ENCODE results near the gene SLC8A1.

Gene SLC8A1

GRCh38 chr2:40179801-40180200, 272.1 kb downstream of the SLC8A1 start:
- no peak for DNase-seq (ENCODE audit: extremely low spot score)
- CTCF ChIA-PET: no interaction called here
- no peak for TF ChIP-seq CTCF (IDR thresholded peaks at IDR 0.05; ENCODE audit: control extremely low read depth, extremely low read depth, low read depth, missing control alignments)
- POLR2A ChIA-PET: no interaction called here

GRCh38 chr2:40178971-40179370, 272.9 kb downstream of the SLC8A1 start:
- POLR2A ChIA-PET: no interaction called here
- DNase-seq (ENCODE audit: extremely low spot score): peak; percentile 10
- no peak for TF ChIP-seq CTCF (IDR thresholded peaks at IDR 0.05; ENCODE audit: control extremely low read depth, extremely low read depth, low read depth, missing control alignments)
- CTCF ChIA-PET: interaction anchor here (0.9 kb wide), 2 partner anchors 8 to 376 kb away, joined by 3 read pairs; no protein-coding TSS in a partner anchor

GRCh38 chr2:40178171-40178778, 273.6 kb downstream of the SLC8A1 start:
- TF ChIP-seq CTCF (IDR thresholded peaks at IDR 0.05; ENCODE audit: control extremely low read depth, extremely low read depth, low read depth, missing control alignments): no peak
- DNase-seq (ENCODE audit: extremely low spot score): no peak
- CTCF ChIA-PET: interaction anchor here (0.9 kb wide), 2 partner anchors 9 to 377 kb away, joined by 3 read pairs; no protein-coding TSS in a partner anchor
- POLR2A ChIA-PET: no interaction called here

GRCh38 chr2:40177366-40177765, 274.5 kb downstream of the SLC8A1 start:
- no peak for TF ChIP-seq CTCF (IDR thresholded peaks at IDR 0.05; ENCODE audit: control extremely low read depth, extremely low read depth, low read depth, missing control alignments)
- no peak for DNase-seq (ENCODE audit: extremely low spot score)
- ChIA-PET CTCF (no interaction called here), POLR2A (no interaction called here)

- no peak for DNase-seq (ENCODE audit: extremely low spot score)
- ChIA-PET CTCF (no interaction called here), POLR2A (no interaction called here)
- TF ChIP-seq CTCF (IDR thresholded peaks at IDR 0.05; ENCODE audit: control extremely low read depth, extremely low read depth, low read depth, missing control alignments): no peak
These were observed 278.6 kb downstream of the SLC8A1 start for GRCh38 chr2:40173276-40173675.

GRCh38 chr2:40169856-40170255, 282.0 kb downstream of the SLC8A1 start:
- no peak for DNase-seq (ENCODE audit: extremely low spot score)
- ChIA-PET CTCF (interaction anchor here (1.1 kb wide), 1 partner anchor 16 kb away, joined by 3 read pairs; no protein-coding TSS in a partner anchor), POLR2A (no interaction called here)
- TF ChIP-seq CTCF (IDR thresholded peaks at IDR 0.05; ENCODE audit: control extremely low read depth, extremely low read depth, low read depth, missing control alignments): no peak
